ENCODE results near the gene SH2D6. TPM values are rescaled to one million over a fixed set of nuclear protein-coding genes. Genes with fewer than 3 reads are reported as not detected.

SH2D6 gene
- total and polyA plus RNA-seq, 2 of the 8 experiments (the other 6 are each of a cell fraction or from before 2014, with no cell fraction given): 0.42 TPM; not detected in 1

GRCh38 chr2:85458601-85459563, 40.4 kb downstream of the SH2D6 start (continued):
- no peak for TF ChIP-seq RXRA (IDR thresholded peaks at IDR 0.05; ENCODE audit: insufficient read depth, low read depth, low read length)

Measured in H1 (cell line).